Activated T-helper 1 cell treated with Interleukin-2 at 50 U/mL for 16 hours (primary cell): ENCODE data around the gene EIF5A2.
"Not testable (repeated sequence)": the region's sequence is repeated elsewhere in the genome, so short reads cannot be mapped to it uniquely, and the experiment has no call there.

Source experiments
- DNase-seq: peaks from one replicate; pipeline ENCODE4 v3.0.0-alpha.2; 2020; ENCODE audit warnings: low read depth

The EIF5A2 gene

DNA sequence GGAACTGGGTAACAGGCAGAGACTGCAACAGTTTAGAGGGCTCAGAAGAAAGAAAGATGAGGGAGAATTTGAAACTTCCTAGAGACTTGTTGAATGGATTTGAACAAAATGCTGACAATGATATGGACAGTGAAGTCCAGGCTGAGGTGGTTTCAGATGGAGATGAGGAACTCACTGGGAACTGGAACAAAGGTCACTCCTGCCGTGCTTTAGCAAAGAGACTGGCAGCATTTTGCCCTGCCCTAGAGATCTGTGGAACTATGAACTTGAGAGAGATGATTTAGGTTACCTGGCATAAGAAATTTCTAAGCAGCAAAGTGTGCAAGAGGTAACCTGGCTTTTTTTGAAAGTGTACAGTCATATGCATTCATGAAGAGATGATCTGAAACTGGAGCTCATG is 11.7 kb downstream of the EIF5A2 start:
- DNase-seq, result no peak

DNA sequence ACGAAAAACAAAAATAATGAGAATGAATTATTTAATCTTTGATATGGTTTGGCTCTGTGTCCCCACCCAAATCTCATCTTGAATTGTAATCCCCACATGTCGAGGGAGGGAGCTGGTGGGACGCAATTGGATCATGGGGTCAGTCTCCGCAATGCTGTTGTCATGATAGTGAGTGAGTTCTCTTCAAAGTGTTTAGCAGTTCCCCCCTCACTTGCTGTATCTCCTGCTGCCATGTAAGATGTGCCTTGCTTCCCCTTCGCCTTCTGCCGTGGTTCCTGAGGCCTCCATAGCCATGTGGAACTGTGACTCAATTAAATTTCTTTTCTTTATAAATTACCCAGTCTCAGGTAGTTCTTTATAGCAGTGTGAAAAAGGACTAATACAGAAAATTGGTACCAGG is 12.1 kb downstream of the EIF5A2 start:
- DNase-seq, result not testable (repeated sequence)

DNA sequence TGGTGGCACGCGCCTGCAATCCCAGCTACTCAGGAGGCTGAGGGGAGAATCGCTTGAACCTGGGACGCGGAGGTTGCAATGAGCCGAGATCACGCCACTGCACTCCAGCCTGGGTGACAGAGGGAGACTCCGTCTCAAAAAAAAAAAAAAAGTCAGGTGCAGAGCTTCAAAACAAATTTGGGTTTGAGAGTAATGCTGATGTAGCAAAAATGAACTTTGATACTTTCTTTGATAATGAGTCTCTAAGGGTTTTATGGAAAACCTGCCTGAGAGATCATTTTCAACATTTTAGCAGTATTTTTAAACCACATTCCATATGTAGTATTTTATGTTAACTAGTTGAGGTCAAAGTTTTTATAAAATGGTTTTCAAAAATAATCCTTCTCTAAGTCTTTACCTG is 14.5 kb downstream of the EIF5A2 start:
- DNase-seq, result no peak

DNA sequence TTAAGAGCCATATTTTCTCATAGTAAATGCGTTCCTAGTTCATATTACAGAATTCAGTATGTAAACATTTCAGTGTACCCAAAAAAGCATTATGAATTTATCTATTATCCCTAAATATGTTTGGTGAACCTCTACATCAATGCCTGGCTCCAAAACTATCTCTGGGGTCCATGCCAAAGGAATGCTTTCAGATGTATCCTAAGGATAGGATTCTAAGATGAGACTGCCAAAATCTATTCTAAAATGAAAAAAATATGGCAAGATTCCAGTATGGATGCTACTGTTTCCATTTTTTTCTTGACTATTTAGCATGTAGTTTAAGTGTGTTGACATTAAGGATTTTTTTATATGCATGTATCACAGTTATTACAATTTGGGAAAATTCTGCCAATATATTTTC is 18.8 kb downstream of the EIF5A2 start:
- no peak for DNase-seq

DNA sequence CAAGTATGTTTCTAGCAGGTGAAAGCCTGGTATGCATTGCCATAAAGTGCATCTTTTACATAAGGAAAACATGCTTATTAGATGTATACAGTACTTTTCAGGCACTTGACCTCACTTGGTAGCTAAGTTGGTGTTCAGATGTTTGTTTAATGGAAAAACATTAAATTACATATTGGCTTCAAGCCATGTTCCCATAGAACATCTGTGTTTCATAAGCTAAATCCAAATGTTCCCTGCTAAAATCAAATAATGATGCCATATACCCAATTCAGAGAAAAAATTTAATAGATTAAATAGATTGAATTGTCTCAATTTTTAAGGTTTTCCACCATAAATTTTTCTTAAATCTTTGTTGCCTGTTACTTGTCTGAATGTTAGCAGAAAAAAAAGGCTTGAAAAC is 19.3 kb downstream of the EIF5A2 start:
- no peak for DNase-seq

DNA sequence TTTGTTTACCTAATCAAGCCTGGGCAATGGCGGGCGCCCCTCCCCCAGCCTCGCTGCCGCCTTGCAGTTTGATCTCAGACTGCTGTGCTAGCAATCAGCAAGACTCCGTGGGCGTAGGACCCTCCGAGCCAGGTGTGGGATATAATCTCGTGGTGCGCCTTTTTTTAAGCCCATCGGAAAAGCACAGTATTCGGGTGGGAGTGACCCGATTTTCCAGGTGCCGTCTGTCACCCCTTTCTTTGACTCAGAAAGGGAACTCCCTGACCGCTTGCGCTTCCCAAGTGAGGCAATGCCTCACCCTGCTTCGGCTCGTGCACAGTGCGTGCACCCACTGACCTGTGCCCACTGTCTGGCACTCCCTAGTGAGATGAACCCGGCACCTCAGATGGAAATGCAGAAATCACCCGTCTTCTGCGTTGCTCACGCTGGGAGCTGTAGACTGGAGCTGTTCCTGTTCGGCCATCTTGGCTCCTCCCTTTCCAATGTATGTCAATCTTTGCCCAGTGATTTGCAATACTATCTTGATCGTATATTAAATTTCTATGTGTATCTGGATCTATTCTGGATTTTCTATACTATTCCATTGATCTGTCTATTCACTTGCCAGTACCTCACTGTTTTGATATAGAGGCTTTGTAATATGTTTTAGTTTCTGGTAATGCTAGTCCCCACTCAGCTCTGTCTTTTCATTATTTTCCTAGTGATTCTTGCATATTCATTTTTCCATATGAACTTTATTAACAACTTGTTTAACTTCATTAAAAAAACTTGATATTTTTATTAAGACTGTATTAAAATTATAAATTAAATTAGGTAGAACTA is 24.1 kb downstream of the EIF5A2 start:
- not testable (repeated sequence) for DNase-seq

DNA sequence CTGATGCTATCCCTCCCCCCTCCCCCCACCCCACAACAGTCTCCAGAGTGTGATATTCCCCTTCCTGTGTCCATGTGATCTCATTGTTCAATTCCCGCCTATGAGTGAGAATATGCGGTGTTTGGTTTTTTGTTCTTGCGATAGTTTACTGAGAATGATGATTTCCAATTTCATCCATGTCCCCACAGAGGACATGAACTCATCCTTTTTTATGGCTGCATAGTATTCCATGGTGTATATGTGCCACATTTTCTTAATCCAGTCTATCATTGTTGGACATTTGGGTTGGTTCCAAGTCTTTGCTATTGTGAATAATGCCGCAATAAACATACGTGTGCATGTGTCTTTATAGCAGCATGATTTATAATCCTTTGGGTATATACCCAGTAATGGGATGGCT is 29.7 kb downstream of the EIF5A2 start:
- not testable (repeated sequence) for DNase-seq

DNA sequence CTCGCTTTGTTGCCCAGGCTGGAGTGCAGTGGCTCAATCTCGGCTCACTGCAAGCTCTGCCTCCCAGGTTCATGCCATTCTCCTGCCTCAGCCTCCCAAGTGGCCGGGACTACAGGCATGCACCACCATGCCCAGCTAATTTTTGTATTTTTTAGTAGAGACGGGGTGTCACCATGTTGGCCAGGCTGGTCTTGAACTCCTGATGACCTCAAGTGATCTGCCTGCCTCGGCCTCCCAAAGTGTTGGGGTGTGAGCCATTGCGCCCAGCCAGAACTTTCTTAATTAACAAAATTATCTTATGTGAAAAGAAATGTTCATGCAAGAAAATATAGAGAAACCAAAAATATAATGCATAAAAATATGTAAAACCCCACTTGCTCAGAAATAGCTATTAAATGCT is 31.1 kb downstream of the EIF5A2 start:
- not testable (repeated sequence) for DNase-seq

DNA sequence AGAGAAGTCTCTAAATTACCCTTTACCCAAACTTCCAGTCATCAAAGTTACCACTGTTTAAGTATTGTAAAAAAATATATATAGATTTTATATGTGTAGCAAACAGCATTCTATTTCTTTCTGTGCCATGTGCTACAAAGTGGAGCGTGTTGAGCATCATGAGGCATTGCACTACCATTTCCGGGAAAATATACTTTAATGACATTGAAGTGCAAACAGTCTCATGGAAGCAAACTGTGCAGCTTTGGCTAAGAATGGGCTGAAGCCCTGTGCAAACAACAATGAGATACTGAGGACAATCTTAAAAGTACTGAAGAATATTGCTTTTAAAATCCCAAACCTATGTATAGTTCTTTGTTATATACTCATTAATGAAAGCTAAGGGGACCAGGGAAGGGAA is 31.9 kb downstream of the EIF5A2 start:
- no peak for DNase-seq

DNA sequence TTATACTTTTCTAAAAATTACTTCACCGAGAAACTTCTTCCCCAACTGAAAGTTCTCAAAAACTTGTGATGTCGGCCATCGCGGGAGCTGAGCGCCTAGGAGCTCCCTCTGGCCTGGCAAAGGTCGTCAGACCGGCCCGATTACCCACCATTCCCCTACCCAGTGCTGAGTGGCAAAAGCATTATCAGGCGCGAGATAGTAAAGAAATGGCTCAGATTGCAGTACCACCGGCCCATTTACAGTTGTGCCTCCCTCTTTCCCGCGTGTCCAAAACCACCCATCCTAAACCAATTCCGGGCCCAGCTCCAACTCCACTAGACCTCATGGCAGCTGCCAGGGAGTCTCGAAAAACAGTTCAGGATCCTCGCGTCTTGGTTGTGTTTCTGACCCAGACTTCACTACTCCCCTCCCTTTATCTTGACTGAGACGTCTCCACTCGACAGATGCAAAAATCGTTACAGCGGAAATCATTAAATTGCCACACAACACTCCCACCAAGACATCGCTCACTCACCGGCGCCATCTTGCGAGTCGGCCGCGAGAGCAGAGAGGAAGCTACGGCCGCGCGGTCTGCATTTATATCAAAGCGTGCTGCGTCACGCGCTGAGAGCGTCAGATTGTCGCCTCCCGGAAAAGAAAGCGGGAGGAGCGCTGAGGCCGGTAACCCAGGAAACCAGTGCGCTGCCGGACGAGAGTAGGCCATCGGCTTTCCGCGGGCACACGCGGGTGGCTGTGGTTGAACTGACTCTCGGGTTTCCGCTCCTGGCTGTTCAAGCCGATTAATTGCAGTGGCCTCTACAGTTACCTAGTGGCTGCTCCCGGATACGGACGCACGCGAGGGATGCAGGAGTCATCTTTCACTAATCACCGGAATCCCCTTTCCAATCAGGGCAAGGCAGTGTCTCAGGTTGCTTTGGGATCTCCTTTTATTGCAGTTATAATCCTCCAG is 38.5 kb downstream of the EIF5A2 start, which contains the start of gene RPL22L1:
Gene RPL22L1, minus strand, starts transcription at position 551 of the 949 bp plus-strand sequence. Its CDS starts 28 bp downstream, at position 523.
- DNase-seq, result peak; percentile 87

DNA sequence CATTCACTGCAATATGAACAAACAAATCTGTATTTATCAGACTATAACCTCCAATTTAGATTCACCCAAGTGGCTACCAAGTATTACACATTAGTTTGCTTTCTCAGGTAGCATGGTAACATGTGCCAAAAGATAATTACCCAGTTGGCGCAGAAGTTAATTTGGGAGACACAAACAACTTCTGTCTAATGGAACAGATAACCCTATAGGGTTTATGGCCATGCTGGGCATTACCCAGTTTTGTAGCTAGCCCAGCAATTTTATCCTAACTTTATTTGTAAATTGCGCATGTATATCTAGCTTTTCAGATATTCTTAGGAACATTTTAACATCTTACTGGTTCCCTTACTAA is 39.2 kb downstream of the EIF5A2 start:
- DNase-seq, result no peak

DNA sequence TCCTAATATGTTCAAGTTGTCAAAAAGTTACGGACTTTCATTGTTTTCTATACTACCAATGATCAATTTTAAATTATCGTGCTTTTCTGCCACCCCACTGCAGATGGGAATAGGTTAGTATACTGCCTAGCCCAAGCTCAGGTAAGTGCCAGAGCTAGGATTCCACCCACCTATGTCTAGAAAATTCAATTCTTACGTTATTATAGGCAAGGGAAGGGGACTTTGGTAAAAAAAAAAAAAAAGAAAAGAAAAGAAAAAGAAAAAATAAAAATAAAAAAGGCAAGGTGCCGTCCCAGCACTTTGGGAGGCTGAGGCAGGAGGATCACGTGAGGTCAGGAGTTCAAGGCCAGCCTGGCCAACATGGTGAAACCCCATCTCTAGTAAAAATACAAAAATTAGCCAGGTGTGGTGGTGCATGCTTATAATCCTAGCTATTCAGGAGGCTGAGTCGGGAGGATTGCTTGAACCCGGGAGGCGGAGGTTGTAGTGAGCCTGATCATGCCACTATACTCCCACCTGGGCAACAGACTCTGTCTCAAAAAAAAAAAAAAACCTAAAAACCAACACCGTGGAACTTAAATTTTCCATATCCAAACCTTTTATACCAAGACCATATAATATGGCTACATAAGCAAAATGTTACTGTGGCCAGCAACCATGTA is 39.7 kb downstream of the EIF5A2 start:
- DNase-seq, result no peak

DNA sequence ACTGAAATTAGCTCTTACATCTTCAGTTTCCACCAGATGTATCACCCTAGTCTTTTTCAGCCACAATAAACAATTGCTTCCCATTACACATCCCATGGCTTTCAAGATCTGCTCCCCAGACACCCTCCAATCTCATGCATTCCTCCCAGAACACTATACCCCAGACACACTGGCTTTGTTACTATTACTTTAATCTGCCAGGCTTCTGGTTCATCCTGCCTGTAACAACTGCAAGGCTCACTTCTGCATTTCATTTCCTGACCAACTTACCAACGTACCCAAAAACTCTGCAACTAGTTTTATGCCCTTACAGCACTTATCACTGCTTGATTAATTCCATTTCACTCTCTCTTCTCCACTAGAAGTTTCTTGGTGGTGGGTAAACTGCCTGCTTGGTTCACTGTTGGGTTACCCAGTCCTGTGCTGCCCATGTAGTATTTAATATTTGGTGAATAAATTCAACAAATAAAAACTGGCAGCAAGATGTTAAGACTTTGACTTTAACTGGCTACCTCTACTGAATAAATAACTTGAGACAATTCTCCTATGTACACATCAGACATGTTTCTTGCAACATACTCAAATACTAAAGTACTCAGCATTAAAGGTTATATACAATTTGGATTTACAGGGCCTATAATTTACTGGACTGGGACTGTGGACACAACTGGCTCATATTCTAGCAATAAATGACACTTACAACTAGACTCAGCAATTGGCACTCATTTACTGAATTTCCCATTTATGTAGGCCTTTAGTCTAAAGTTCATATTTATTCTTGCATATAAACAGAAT is 41.1 kb downstream of the EIF5A2 start:
- DNase-seq, result no peak

DNA sequence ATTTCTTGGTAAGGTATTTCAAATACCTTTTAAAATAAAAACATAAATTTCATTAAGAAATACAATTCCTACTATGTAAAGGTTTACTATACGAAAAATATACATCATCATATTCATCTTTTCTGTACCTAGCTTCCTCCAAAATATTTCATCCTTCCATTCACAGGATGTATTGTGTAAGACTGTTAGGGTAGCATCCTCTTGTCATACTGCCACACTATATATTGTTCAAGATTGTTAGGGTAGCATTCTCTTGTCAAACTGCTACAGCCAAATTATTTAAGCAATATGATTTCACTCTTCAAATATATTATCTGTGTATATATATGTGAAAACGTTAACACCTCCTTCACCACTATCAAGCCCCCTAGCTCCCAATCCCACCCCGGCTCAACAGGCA is 41.9 kb downstream of the EIF5A2 start:
- no peak for DNase-seq

DNA sequence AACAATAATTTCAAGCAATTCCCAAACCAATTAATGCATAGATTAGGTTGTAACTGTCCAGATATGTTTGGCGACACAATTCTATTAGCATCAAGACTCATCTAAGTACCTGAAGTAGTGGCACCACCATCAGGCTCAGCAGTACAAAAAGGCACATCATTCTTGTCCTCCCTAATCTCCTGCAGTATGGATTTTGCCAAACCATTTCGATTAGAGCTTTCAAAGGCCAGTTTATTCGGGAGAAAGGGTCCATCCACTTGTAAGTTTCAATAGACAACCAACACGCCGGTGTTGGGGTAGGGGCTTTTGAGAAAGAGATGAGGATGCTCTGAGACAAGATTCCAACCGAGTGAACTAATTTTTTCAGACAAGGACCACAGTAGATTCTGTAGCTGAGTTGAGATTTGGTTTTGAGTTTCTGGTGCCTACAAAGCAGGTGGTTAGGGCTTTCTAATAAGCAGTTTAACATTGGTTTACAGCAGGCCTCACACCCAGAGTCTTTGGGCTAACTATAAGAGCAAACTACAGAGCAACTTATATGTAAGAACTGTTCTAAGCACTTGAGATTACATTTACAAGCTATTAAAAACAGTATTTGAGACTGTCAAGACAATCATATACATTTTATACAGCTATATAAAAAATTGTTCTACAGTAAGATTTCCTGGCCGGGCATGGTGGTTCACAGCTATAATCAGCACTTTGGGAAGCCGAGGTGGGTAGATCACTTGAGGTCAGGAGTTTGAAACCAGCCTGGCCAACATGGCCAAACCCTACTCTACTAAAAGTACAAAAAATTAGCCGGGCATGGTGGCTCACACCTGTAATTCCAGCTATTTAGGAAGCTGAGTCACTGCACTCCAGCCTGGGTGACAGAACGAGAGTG is 43.0 kb downstream of the EIF5A2 start:
- DNase-seq, result no peak

DNA sequence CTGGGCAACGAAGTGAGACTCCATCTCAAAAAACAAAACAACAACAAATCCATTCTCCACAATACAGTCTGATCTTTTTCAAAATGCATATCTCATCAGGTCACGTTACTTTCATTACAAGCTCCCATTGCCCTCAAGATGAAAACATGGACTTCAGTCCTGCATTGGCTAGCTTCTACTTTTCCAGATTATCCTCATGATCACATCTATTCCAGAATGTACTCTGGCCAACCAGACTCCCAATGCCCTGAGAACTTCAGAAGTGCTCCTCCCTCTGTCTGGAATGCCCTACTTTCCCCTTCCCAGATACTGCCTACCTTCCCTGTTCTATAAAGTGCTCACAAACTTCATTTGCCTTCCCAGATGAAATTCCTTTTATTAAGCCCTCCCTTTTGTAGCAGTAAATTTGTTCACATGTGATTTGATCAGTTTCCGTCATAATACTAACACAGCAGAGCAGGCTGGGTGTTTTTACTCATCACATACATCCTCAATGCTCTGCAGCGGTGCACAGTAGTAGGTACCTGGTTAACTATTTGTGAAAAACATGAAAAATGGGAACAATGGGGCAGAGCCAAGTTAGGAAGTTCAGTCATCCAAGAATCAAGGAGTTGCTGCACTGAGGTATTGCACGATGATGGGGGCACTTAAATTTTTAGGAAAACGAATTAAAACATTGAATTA is 43.8 kb downstream of the EIF5A2 start:
- no peak for DNase-seq

DNA sequence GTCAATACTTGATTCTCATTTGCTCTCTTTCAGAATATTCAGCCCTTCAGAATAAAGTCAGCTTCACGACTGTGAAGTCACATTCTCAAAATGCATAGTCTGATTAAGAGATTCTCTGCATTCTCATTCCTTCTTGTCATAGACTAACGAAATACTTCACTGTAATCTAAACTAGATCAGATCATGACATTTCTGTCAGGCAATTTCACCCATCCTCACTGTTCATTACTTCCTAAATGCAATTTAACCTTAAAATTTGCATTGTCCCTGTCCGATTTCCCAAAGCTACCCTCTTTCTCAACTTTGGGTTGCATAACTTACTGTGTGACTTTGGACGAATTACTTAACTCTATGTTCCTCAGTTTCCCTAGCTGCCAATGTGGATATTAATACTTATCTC is 44.6 kb downstream of the EIF5A2 start:
- DNase-seq, result no peak

DNA sequence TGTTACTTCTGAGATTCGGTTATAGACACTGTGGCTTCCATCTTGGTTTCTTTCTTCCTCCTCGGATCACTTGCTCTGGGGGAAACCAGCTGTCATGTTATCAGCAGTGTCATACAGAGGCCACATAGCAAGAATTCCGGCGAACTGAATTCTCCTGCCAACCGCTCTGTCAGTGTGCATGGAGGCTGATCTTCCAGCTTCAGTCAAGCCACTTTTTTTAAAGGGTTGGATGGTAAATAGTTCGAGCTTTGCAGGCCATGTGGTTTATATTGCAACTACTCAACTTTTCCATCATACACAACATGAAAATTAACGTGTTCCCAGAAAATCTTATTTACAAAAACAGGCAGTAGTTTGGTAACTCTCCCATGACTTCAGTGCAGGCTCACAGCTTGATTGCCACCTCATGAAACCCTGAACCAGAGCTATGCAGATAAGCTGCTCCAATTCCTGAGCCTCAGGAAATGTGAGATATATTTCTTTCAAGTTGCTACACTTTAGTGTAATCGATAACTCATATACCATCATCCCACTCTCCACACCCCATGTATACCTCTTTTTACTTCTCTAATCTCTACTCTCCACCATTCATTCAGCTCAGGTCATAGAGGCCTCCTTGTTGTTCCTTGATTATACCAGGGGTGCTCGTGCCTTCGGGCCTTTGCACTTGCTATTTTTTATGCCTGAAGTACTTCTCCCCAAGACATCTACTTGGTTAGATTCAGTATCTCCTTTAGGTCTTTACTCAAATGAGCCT is 45.6 kb downstream of the EIF5A2 start:
- DNase-seq, result no peak

DNA sequence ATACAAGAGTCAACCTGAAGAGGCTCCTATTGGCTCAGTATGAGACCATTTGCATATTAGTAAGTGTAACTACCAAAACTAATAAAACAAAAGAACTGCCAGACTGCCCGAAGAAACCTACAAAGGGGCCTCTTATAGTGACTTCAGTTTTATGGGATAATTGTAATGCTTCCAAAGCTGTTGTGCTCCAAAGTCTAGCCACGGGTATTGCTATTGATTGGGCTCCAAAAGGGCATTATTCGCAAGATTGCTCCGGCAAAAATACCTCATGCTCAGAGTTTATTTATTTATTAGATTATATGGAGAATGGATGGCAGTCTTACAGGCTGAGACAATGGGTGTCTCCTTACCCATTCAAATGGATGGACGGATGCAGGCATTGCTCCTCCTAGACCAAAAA is 49.8 kb downstream of the EIF5A2 start:
- DNase-seq, result no peak
